KOPT-K1 (cell line): ENCODE results near the gene FLYWCH1.
"Not testable (repeated sequence)": the region's sequence is repeated elsewhere in the genome, so short reads cannot be mapped to it uniquely, and the experiment has no call there.

Experiments used
- H3K27ac ChIP-seq: fragments of 200-600 bp; sonication (generic); 2 replicates; pipeline ENCODE4 v1.5.1; 2016; ENCODE audit warnings: antibody characterized with exemption, mild to moderate bottlenecking, low read depth, low read length; ENCODE audit not compliant: poor library complexity, severe bottlenecking
- H3K36me3 ChIP-seq: fragments of 200-600 bp; sonication (generic); 2 replicates; pipeline ENCODE4 v1.5.1; 2017; ENCODE audit warnings: antibody characterized with exemption, mild to moderate bottlenecking, low read length, moderate library complexity; ENCODE audit not compliant: insufficient read depth
- H3K9me3 ChIP-seq: fragments of 200-600 bp; sonication (generic); 2 replicates; pipeline ENCODE4 v1.5.1; 2017; ENCODE audit warnings: antibody characterized with exemption, low read length, mild to moderate bottlenecking; ENCODE audit not compliant: insufficient read depth, poor library complexity, severe bottlenecking

The FLYWCH1 gene

DNA sequence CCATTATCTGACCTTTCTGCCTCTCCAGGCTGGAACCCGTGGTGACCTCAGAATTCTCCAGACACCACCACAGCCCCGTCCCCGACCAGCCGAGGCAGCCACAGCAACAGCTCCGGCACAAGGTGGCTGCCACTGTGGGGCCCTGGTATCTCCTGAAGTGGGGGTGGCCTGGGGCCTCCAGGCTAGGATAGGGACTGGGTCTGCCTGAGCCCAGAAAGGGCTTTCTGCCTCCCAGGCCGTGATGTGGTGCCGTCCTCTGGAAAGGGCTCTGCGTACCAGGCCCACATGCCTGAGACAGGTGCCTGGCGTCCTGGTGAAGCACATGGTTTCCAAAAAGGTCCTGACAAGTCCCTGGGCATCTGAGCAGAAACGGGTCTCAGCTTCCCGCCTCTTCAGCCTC is 17.1 kb downstream of the FLYWCH1 start:
- no peak overlapping the region for H3K27ac ChIP-seq
- no peaks in the 10 kb centered on the region for H3K9me3 ChIP-seq
- H3K36me3 ChIP-seq = peaks cover 12% of the 10 kb centered on the region; the same call in 1 of the 2 replicates

DNA sequence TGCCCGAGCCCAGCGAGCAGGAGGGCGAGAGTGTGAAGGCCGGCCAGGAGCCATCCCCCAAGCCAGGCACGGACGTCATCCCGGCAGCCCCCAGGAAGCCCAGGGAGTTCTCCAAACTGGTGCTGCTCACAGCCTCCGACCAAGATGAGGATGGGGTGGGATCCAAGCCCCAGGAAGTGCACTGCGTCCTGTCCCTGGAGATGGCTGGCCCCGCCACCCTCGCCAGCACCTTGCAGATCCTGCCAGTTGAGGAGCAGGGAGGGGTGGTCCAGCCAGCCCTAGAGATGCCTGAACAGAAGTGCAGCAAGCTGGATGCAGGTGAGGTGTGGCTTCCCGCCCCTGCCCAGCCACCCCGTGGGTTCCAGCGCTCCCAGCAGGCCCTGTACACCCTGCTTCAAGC is 18.0 kb downstream of the FLYWCH1 start:
- H3K36me3 ChIP-seq = peaks cover 18% of the 10 kb centered on the region; the same call in 1 of the 2 replicates
- H3K9me3 ChIP-seq = no peaks in the 10 kb centered on the region
- H3K27ac ChIP-seq = no peak overlapping the region

DNA sequence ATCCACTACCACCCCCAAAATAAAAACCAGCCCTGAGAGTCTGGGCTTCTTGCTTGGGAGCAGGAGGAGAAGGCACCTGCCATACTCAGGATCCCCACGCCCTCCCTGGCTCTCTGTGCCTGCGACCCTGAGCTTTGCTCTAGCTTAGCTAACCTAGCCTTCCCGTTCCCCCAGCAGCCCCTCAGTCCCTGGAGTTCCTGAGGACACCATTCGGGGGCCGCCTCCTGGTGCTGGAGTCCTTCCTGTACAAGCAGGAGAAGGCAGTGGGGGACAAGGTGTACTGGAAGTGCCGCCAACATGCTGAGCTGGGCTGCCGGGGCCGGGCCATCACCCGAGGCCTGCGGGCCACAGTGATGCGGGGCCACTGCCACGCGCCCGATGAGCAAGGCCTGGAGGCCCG is 18.5 kb downstream of the FLYWCH1 start:
- Histone ChIP-seq H3K9me3 (no peaks in the 10 kb centered on the region), H3K27ac (no peak overlapping the region), H3K36me3 (peaks cover 18% of the 10 kb centered on the region; the same call in 1 of the 2 replicates)

DNA sequence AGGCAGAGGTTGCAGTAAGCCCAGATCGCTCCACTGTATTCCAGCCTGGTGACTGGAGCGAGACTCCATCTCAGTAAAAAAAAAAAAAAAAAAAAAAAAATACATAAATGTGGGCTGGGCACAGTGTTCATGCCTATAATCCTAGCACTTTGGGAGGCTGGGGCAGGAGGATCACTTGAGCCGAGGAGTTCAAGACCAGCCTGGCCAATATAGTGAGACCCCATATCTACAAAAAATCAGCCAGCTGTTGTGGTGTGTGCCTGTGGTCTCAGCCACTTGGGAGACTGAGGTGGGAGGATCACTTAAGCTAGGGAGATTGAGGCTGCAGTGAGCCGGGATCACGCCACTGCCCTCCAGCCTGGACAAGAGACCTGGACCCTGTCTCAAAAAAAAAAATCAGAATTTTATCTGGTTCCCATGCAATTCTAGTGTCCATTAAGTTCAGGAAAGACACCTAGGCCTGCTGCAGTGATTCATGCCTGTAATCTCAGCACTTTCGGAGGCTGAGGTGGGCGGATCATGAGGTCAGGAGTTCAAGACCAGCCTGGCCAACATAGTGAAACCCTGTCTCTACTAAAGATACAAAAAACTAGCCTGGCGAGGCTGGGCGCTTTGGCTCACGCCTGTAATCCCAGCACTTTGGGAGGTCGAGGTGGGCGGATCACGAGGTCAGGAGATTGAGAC is 19.6 kb downstream of the FLYWCH1 start:
- H3K36me3 ChIP-seq = peaks cover 19% of the 10 kb centered on the region; the same call in 1 of the 2 replicates
- H3K27ac ChIP-seq, H3K9me3 ChIP-seq: not testable (repeated sequence)

- Histone ChIP-seq H3K36me3 (peaks cover 35% of the 10 kb centered on the region; the same call in 1 of the 2 replicates), H3K27ac (no peak overlapping the region), H3K9me3 (no peaks in the 10 kb centered on the region)
These were observed 21.4 kb downstream of the FLYWCH1 start for GRCh38 chr16:2933136-2933535.

DNA sequence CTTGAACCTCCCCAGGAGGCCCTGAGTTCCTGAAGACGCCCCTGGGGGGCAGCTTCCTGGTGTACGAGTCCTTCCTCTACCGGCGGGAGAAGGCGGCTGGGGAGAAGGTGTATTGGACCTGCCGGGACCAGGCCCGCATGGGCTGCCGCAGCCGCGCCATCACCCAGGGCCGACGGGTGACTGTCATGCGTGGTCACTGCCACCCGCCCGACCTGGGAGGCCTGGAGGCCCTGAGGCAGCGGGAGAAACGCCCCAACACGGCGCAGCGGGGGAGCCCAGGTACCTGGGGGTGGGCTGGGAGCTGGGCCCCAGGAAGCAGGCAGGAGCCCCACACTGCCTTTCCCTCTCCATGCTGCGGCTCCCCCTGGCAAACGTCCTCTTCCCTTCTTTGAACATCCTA is 22.0 kb downstream of the FLYWCH1 start:
- Histone ChIP-seq H3K9me3 (no peaks in the 10 kb centered on the region), H3K27ac (peak overlapping the region; percentile 63), H3K36me3 (peaks cover 37% of the 10 kb centered on the region; the same call in 1 of the 2 replicates)

DNA sequence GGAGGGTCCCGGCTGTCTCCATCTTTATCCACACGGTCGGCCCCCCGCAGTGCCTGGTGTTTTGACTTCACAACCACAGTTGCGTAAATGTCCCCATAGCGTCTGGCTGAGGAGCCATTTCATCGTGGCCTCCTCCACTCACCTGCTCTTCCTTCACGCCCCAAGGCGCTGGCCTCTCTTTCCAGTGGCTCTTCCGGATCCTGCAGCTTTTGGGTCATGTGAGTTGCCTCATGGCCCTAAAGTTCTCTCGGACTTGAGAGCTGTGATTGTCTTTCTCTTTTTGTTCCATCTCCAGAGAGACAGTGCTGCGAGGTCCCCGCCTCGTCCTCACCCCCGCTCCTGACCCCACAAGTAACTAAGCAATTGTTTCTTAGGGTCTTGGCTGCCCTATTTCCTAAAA is 22.7 kb downstream of the FLYWCH1 start:
- peaks cover 37% of the 10 kb centered on the region; the same call in 1 of the 2 replicates for H3K36me3 ChIP-seq

GRCh38 chr16:2936436-2937011 is 24.8 kb downstream of the FLYWCH1 start:
- H3K27ac ChIP-seq = no peak overlapping the region
- peaks cover 41% of the 10 kb centered on the region; the same call in 1 of the 2 replicates for H3K36me3 ChIP-seq
- H3K9me3 ChIP-seq = no peaks in the 10 kb centered on the region

More for the DNA sequence above, 22.7 kb downstream of the FLYWCH1 start:
- Histone ChIP-seq H3K9me3 (no peaks in the 10 kb centered on the region), H3K27ac (peak overlapping the region; percentile 63)

DNA sequence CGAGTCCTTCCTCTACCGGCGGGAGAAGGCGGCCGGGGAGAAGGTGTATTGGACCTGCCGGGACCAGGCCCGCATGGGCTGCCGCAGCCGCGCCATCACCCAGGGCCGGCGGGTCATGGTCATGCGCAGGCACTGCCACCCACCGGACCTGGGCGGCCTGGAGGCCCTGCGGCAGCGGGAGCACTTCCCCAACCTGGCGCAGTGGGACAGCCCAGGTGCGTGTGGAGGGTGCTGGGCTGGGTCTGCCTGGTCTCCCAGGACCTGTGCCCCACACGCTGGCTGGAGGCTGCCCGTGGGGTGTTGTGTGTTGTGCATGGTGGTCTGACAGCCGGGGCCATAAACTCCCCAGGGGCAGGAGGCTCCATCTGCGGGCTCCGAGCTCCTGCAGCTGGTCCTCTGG is 25.4 kb downstream of the FLYWCH1 start:
- no peaks in the 10 kb centered on the region for H3K9me3 ChIP-seq
- H3K36me3 ChIP-seq = peaks cover 43% of the 10 kb centered on the region; the same call in 1 of the 2 replicates
- H3K27ac ChIP-seq = no peak overlapping the region

- Histone ChIP-seq H3K36me3 (peaks cover 45% of the 10 kb centered on the region), H3K9me3 (no peaks in the 10 kb centered on the region), H3K27ac (no peak overlapping the region)
These were observed 26.5 kb downstream of the FLYWCH1 start for GRCh38 chr16:2938206-2938605.

- Histone ChIP-seq H3K36me3 (peaks cover 42% of the 10 kb centered on the region), H3K9me3 (no peaks in the 10 kb centered on the region)
These were observed 28.2 kb downstream of the FLYWCH1 start for GRCh38 chr16:2939968-2940367.

DNA sequence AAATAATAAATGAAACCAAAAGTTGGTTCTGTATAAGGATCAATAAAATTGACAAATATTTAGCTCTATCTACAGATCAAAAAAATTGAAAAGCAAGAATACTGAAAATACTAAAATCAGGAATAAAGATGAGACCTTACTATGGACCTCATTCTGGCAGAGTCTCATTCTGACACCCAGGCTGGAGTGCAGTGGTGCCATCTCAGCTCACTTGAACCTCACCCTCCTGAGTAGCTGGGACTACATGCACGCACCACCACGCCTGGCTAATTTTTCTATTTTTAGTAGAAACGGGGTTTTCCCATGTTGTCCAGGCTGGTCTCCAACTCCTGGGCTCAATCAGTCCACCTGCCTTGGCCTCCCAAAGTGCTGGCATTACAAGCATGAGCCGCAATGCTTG is 30.3 kb downstream of the FLYWCH1 start:
- H3K36me3 ChIP-seq = peaks cover 35% of the 10 kb centered on the region
- no peaks in the 10 kb centered on the region for H3K9me3 ChIP-seq
- no peak overlapping the region for H3K27ac ChIP-seq

More at GRCh38 chr16:2939968-2940367, 28.2 kb downstream of the FLYWCH1 start:
- H3K27ac ChIP-seq = no peak overlapping the region

DNA sequence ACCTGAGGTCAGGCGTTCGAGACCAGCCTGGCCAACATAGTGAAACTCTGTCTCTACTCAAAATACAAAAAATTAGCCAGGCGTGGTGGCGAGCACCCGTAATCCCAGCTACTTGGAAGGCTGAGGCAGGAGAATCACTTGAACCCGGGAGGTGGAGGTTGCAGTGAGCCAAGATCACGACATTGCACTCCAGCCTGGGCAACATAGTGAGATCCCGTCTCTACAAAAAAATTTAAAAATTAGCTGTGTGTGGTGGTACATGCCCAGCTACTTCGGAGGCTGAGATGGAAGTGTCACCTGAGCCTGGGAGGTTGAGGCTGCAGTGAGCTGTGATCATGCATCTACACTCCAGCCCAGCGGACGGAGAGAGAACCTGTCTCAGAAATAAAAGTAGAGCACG is 32.0 kb downstream of the FLYWCH1 start:
- not testable (repeated sequence) for H3K9me3 ChIP-seq, H3K27ac ChIP-seq
- peaks cover 24% of the 10 kb centered on the region for H3K36me3 ChIP-seq

DNA sequence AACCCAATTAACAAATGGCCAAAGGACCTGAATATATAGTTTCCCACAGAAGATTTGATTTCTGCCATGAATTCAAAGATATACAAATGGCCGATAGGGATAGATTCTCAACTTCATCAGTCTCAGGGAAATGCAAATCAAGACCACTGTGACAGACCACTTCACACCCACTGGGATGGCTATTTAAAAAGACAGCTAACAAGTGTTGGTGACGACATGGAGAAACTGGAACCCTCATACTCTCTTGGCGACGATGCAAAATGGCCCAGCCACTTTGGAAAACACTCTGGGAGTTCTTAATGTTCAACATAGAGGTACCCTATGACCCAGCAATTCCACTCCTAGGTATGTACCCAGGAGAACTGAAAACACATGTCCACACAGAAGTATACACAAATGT is 34.9 kb downstream of the FLYWCH1 start:
- no peaks in the 10 kb centered on the region for H3K9me3 ChIP-seq
- H3K27ac ChIP-seq = no peak overlapping the region
- H3K36me3 ChIP-seq = peaks cover 5% of the 10 kb centered on the region

DNA sequence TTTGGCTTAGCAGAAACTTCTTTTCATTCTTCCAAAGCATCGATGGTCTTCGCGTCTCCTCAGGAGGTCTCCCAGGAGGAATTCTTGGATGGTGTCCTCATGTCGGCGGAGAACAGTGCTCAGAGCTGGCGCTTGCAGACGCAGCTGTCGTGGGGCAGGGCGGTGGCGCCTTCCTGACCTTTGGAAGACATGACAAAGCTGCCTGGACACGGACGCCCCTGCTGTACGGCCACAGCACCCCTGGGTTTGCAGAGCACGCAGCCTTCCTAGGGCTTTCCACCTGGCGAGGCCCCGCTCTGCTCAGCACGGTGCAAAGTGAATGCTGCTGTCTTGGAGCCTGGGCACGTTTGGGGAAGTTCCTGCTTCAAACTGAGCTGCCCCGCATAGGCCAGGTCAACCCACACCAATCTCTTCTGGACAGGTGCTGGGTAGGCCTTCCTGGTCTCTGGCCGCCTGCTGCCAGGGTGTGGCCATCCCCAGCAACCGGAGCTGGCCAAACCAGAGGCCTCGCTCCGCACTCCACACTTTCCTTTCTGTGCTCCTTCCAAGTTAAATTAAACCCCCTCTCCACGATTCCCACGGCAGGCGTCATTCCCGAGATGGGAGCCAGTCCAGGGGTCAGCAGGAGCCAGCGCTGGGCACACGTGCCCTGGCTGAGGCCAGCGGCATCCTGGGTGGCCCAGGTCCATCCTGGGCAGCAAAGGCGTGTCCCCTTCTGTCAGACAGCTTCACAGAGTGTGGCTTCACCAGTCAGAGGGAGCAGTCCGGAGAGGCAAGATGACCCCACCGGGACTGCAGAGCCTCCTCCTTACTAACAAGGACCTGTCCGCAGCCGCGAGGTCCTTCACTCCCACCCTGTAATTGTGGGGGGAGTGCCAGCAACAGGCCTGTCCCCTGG is 37.3 kb downstream of the FLYWCH1 start:
- Histone ChIP-seq H3K36me3 (no peaks in the 10 kb centered on the region), H3K9me3 (no peaks in the 10 kb centered on the region), H3K27ac (no peak overlapping the region)
